NB4 (cell line): ENCODE data around the gene PSMD5.

Experiments used
- DNase-seq: peaks from one replicate; pipeline ENCODE4 v3.0.0; 2010; ENCODE audit warnings: low read depth
- H3K4me3 ChIP-seq: one replicate; pipeline ENCODE4 v1.5.1; 2011; ENCODE audit warnings: mild to moderate bottlenecking, low read depth, low read length, moderate library complexity
- CTCF ChIP-seq: IDR thresholded peaks from one replicate; pipeline ENCODE4 v1.5.1; 2012; ENCODE audit warnings: low read depth, low read length
- MAX ChIP-seq: IDR thresholded peaks from 2 replicates; pipeline ENCODE4 v1.6.1; 2011; ENCODE audit warnings: low read depth, low read length
- MYC ChIP-seq: IDR thresholded peaks from 2 replicates; pipeline ENCODE4 v1.6.1; 2011; ENCODE audit warnings: low read depth, low read length
- POLR2A ChIP-seq: IDR thresholded peaks from 2 replicates; pipeline ENCODE4 v1.6.1; 2011; ENCODE audit warnings: mild to moderate bottlenecking; ENCODE audit not compliant: insufficient read length; ENCODE audit errors: extremely low read depth

The PSMD5 gene

GRCh38 chr9:120829650-120830049, 13.1 kb downstream of the PSMD5 start:
- no peak overlapping the region for H3K4me3 ChIP-seq
- no peak for DNase-seq
- TF ChIP-seq MAX (no peak), MYC (no peak), POLR2A (no peak), CTCF (no peak)

- H3K4me3 ChIP-seq: no peak overlapping the region
- TF ChIP-seq POLR2A: no peak
- no peak for TF ChIP-seq MAX
- no peak for TF ChIP-seq CTCF
- TF ChIP-seq MYC: no peak
- DNase-seq: no peak
Observed at GRCh38 chr9:120820095-120820494, 22.6 kb downstream of the PSMD5 start.

GRCh38 chr9:120818595-120818994, 24.1 kb downstream of the PSMD5 start:
- DNase-seq: no peak

GRCh38 chr9:120815075-120815474, 27.6 kb downstream of the PSMD5 start:
- no peak for TF ChIP-seq MYC
- no peak for TF ChIP-seq CTCF
- no peak for TF ChIP-seq MAX
- no peak for TF ChIP-seq POLR2A
- DNase-seq: no peak
- no peak overlapping the region for H3K4me3 ChIP-seq

More at GRCh38 chr9:120818595-120818994, 24.1 kb downstream of the PSMD5 start:
- TF ChIP-seq MAX (no peak), CTCF (no peak), POLR2A (no peak), MYC (no peak)
- H3K4me3 ChIP-seq: no peak overlapping the region

GRCh38 chr9:120808931-120809330, 33.8 kb downstream of the PSMD5 start:
- no peak overlapping the region for H3K4me3 ChIP-seq
- no peak for TF ChIP-seq MAX
- no peak for TF ChIP-seq CTCF
- no peak for TF ChIP-seq MYC
- TF ChIP-seq POLR2A: no peak
- no peak for DNase-seq
